Activated B cell treated with CpG ODN at 0.5 μM for 24 hours (primary cell): Measurements from ENCODE around the gene MYOZ2. TPM values are rescaled to one million over a fixed set of nuclear protein-coding genes. Genes with fewer than 3 reads are reported as not detected.

Experiments
- ATAC-seq: fragments of 200-7000 bp; cut with Tn5 transposase; one replicate; pipeline ENCODE4 v1.10.0; 2021; ENCODE audit warnings: low read depth, mild to moderate bottlenecking, moderate library complexity
- CTCF ChIA-PET: fragments of 350-600 bp; sonication (Branson Sonifier 250); formaldehyde crosslinking; loops from one replicate; lab custom pipeline; 2021; ENCODE audit warnings: antibody characterized with exemption; lab: Charles Lee
- POLR2A ChIA-PET: fragments of 350-600 bp; sonication (Branson Sonifier 250); formaldehyde crosslinking; loops from one replicate; lab custom pipeline; 2021; ENCODE audit warnings: antibody characterized with exemption; lab: Charles Lee
- DNase-seq: peaks from one replicate; pipeline ENCODE4 v3.0.0; 2022
- H3K27ac Mint-ChIP-seq: one replicate; pipeline ENCODE4 v1.8.0; 2020; ENCODE audit warnings: mixed read lengths
- H3K27me3 Mint-ChIP-seq: one replicate; pipeline ENCODE4 v1.8.0; 2021; ENCODE audit warnings: mixed read lengths
- H3K36me3 Mint-ChIP-seq: one replicate; pipeline ENCODE4 v1.8.0; 2021; ENCODE audit warnings: low read depth, mixed read lengths
- H3K4me1 Mint-ChIP-seq: one replicate; pipeline ENCODE4 v1.8.0; 2021; ENCODE audit warnings: mixed read lengths
- H3K4me3 Mint-ChIP-seq: one replicate; pipeline ENCODE4 v1.8.0; 2020; ENCODE audit warnings: mild to moderate bottlenecking, mixed read lengths
- H3K9me3 Mint-ChIP-seq: one replicate; pipeline ENCODE4 v1.8.0; 2020; ENCODE audit warnings: mixed read lengths
- CTCF ChIP-seq: fragments of 200-600 bp; IDR thresholded peaks from one replicate; pipeline ENCODE4 v1.8.0; 2022; ENCODE audit warnings: antibody characterized with exemption, mild to moderate bottlenecking
- intact Hi-C: fragments of 100-400 bp; cut with micrococcal nuclease; formaldehyde crosslinking; loops from one replicate; pipeline ENCODE4 v1.15.1; 2024
- total RNA-seq: library from RNA; stranded (reverse); gene quantifications from 2 replicates; pipeline ENCODE4 v1.2.3, GENCODE V29; 2022

Gene MYOZ2
- total RNA-seq, 1 donor from 2014 or later, result not detected

DNA sequence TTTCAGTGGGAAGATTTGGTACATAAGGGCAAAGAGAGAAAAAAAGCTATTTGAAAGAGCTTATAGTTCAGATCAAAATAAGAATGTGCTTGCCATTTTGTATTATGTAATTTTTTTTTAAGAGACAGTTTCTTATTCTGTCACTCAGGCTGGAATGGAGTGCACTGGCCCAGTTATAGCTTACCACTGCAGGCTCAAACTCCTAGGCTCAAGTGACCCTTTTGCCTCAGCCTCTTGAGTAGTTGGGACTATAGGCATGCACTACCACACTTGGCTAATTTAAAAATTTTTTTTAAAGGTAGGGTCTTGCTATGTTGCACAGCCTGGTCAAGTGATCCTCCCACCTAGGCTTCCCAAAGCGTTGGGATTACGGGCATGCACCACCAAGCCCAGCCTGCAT, 54.7 kb downstream of the MYOZ2 start:
- Mint-ChIP-seq H3K27me3 (peaks cover 2% of the 10 kb centered on the region), H3K9me3 (no peaks in the 10 kb centered on the region), H3K4me1 (peaks cover 2% of the 10 kb centered on the region), H3K4me3 (no peak overlapping the region), H3K36me3 (peaks cover 2% of the 10 kb centered on the region), H3K27ac (no peak overlapping the region)
- CTCF ChIA-PET, result no interaction called here
- intact Hi-C loops, result no loop called here
- TF ChIP-seq CTCF, result no peak
- DNase-seq, result no peak
- POLR2A ChIA-PET, result no interaction called here
- ATAC-seq, result no peak

GRCh38 chr4:119191505-119191904, 55.9 kb downstream of the MYOZ2 start:
- no peak for DNase-seq
- ATAC-seq, result no peak
- Mint-ChIP-seq H3K36me3 (peaks cover 2% of the 10 kb centered on the region), H3K27ac (no peak overlapping the region), H3K4me1 (peaks cover 8% of the 10 kb centered on the region), H3K4me3 (no peak overlapping the region), H3K27me3 (no peaks in the 10 kb centered on the region), H3K9me3 (no peaks in the 10 kb centered on the region)
- no peak for TF ChIP-seq CTCF
- ChIA-PET POLR2A (no interaction called here), CTCF (no interaction called here)
- intact Hi-C loops, result no loop called here

- Mint-ChIP-seq H3K27ac (no peak overlapping the region), H3K27me3 (no peaks in the 10 kb centered on the region), H3K9me3 (no peaks in the 10 kb centered on the region), H3K4me3 (no peak overlapping the region), H3K4me1 (peaks cover 28% of the 10 kb centered on the region), H3K36me3 (peaks cover 2% of the 10 kb centered on the region)
- POLR2A ChIA-PET, result no interaction called here
- CTCF ChIA-PET, result no interaction called here
- DNase-seq (no peak), ATAC-seq (no peak)
- intact Hi-C loops, result no loop called here
- TF ChIP-seq CTCF, result no peak
These were observed 62.2 kb downstream of the MYOZ2 start for GRCh38 chr4:119197772-119198212.

DNA sequence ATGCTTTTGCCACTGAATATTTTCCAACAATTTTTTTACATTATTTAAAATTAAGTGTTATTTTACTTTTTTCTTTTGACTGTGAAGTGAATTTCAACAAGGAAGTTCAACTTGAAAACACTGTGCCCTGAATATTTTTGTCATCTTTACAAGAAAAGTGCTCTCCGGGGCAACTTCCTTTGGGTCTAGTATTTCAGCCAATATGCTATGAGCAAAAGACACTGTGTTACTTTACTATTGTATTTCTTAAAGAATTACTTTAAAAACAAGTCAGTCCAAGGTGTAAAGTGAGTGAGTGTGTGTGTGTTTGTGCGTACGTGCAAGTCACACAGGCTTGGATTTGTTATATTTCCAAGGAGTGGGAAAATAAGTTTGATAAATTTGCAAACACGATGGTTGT, 69.3 kb downstream of the MYOZ2 start:
- no peaks in the 10 kb centered on the region for H3K36me3 Mint-ChIP-seq
- POLR2A ChIA-PET, result interaction anchor here (0.7 kb wide), 1 partner anchor 32 kb away, joined by 4 read pairs; no protein-coding TSS in a partner anchor

GRCh38 chr4:119205690-119206089, 70.1 kb downstream of the MYOZ2 start:
- H3K4me1 Mint-ChIP-seq, result peaks cover 68% of the 10 kb centered on the region
- ATAC-seq, result no peak
- no peaks in the 10 kb centered on the region for H3K27me3 Mint-ChIP-seq
- H3K9me3 Mint-ChIP-seq, result no peaks in the 10 kb centered on the region
- no peak overlapping the region for H3K4me3 Mint-ChIP-seq
- ChIA-PET POLR2A (no interaction called here), CTCF (no interaction called here)
- no peak for DNase-seq
- TF ChIP-seq CTCF, result no peak
- peak overlapping the region; percentile 84 for H3K27ac Mint-ChIP-seq
- intact Hi-C loops, result no loop called here
- H3K36me3 Mint-ChIP-seq, result no peaks in the 10 kb centered on the region

More for the DNA sequence above, 69.3 kb downstream of the MYOZ2 start:
- CTCF ChIA-PET, result no interaction called here
- H3K27me3 Mint-ChIP-seq, result no peaks in the 10 kb centered on the region
- intact Hi-C loops, result no loop called here
- H3K27ac Mint-ChIP-seq, result peak overlapping the region; percentile 84
- ATAC-seq (no peak), DNase-seq (no peak)
- TF ChIP-seq CTCF, result no peak
- no peaks in the 10 kb centered on the region for H3K9me3 Mint-ChIP-seq
- peaks cover 62% of the 10 kb centered on the region for H3K4me1 Mint-ChIP-seq
- H3K4me3 Mint-ChIP-seq, result peak overlapping the region; percentile 36
